ENCODE results near the gene RIT2.
"Not testable (repeated sequence)": the region's sequence is repeated elsewhere in the genome, so short reads cannot be mapped to it uniquely, and the experiment has no call there.

The RIT2 gene

GRCh38 chr18:42758852-42759251, 356.6 kb downstream of the RIT2 start:
- Histone ChIP-seq H3K9ac (ENCODE audit: low read length) (no peak overlapping the region), H3K27me3 (ENCODE audit: control insufficient read depth, insufficient read depth, low read length) (no peaks in the 10 kb centered on the region), H3K4me1 (ENCODE audit: control insufficient read depth, insufficient read depth, low read length) (no peaks in the 10 kb centered on the region), H3K4me3 (ENCODE audit: low read length) (no peak overlapping the region), H3K36me3 (ENCODE audit: control insufficient read depth, insufficient read depth, low read length) (no peaks in the 10 kb centered on the region), H3K27ac (ENCODE audit: low read depth, low read length) (no peak overlapping the region)

- no peak overlapping the region for H3K4me3 ChIP-seq (ENCODE audit: low read length)
- no peak overlapping the region for H3K9ac ChIP-seq (ENCODE audit: low read length)
- no peaks in the 10 kb centered on the region for H3K4me1 ChIP-seq (ENCODE audit: control insufficient read depth, insufficient read depth, low read length)
- H3K36me3 ChIP-seq (ENCODE audit: control insufficient read depth, insufficient read depth, low read length): no peaks in the 10 kb centered on the region
- H3K27me3 ChIP-seq (ENCODE audit: control insufficient read depth, insufficient read depth, low read length): no peaks in the 10 kb centered on the region
- no peak overlapping the region for H3K27ac ChIP-seq (ENCODE audit: low read depth, low read length)
Measured at GRCh38 chr18:42756214-42756613, 359.3 kb downstream of the RIT2 start.

GRCh38 chr18:42752916-42753315, 362.6 kb downstream of the RIT2 start:
- Histone ChIP-seq H3K36me3 (ENCODE audit: control insufficient read depth, insufficient read depth, low read length) (no peaks in the 10 kb centered on the region), H3K27ac (ENCODE audit: low read depth, low read length) (no peak overlapping the region), H3K4me3 (ENCODE audit: low read length) (no peak overlapping the region), H3K4me1 (ENCODE audit: control insufficient read depth, insufficient read depth, low read length) (no peaks in the 10 kb centered on the region), H3K9ac (ENCODE audit: low read length) (no peak overlapping the region), H3K27me3 (ENCODE audit: control insufficient read depth, insufficient read depth, low read length) (no peaks in the 10 kb centered on the region)

- no peak overlapping the region for H3K27ac ChIP-seq (ENCODE audit: low read depth, low read length)
- H3K4me1 ChIP-seq (ENCODE audit: control insufficient read depth, insufficient read depth, low read length): no peaks in the 10 kb centered on the region
- H3K9ac ChIP-seq (ENCODE audit: low read length): no peak overlapping the region
- H3K4me3 ChIP-seq (ENCODE audit: low read length): no peak overlapping the region
- no peaks in the 10 kb centered on the region for H3K27me3 ChIP-seq (ENCODE audit: control insufficient read depth, insufficient read depth, low read length)
- H3K36me3 ChIP-seq (ENCODE audit: control insufficient read depth, insufficient read depth, low read length): no peaks in the 10 kb centered on the region
Measured at GRCh38 chr18:42746794-42747193, 368.7 kb downstream of the RIT2 start.

- Histone ChIP-seq H3K4me1 (ENCODE audit: control insufficient read depth, insufficient read depth, low read length) (no peaks in the 10 kb centered on the region), H3K4me3 (ENCODE audit: low read length) (no peak overlapping the region), H3K27ac (ENCODE audit: low read depth, low read length) (no peak overlapping the region), H3K36me3 (ENCODE audit: control insufficient read depth, insufficient read depth, low read length) (no peaks in the 10 kb centered on the region), H3K27me3 (ENCODE audit: control insufficient read depth, insufficient read depth, low read length) (no peaks in the 10 kb centered on the region), H3K9ac (ENCODE audit: low read length) (no peak overlapping the region)
Measured at GRCh38 chr18:42745931-42746330, 369.6 kb downstream of the RIT2 start.

- Histone ChIP-seq H3K4me3 (ENCODE audit: low read length) (no peak overlapping the region), H3K27me3 (ENCODE audit: control insufficient read depth, insufficient read depth, low read length) (no peaks in the 10 kb centered on the region), H3K9ac (ENCODE audit: low read length) (no peak overlapping the region), H3K36me3 (ENCODE audit: control insufficient read depth, insufficient read depth, low read length) (no peaks in the 10 kb centered on the region), H3K27ac (ENCODE audit: low read depth, low read length) (no peak overlapping the region), H3K4me1 (ENCODE audit: control insufficient read depth, insufficient read depth, low read length) (no peaks in the 10 kb centered on the region)
Measured at GRCh38 chr18:42745171-42745570, 370.3 kb downstream of the RIT2 start.

GRCh38 chr18:42743373-42744138, 371.9 kb downstream of the RIT2 start:
- no peaks in the 10 kb centered on the region for H3K36me3 ChIP-seq (ENCODE audit: control insufficient read depth, insufficient read depth, low read length)
- no peak overlapping the region for H3K9ac ChIP-seq (ENCODE audit: low read length)
- H3K4me1 ChIP-seq (ENCODE audit: control insufficient read depth, insufficient read depth, low read length): no peaks in the 10 kb centered on the region
- H3K27ac ChIP-seq (ENCODE audit: low read depth, low read length): no peak overlapping the region
- H3K4me3 ChIP-seq (ENCODE audit: low read length): no peak overlapping the region
- H3K27me3 ChIP-seq (ENCODE audit: control insufficient read depth, insufficient read depth, low read length): no peaks in the 10 kb centered on the region

- no peak overlapping the region for H3K27ac ChIP-seq (ENCODE audit: low read depth, low read length)
- no peak overlapping the region for H3K9ac ChIP-seq (ENCODE audit: low read length)
- H3K4me3 ChIP-seq (ENCODE audit: low read length): no peak overlapping the region
- H3K27me3 ChIP-seq (ENCODE audit: control insufficient read depth, insufficient read depth, low read length): no peaks in the 10 kb centered on the region
- no peaks in the 10 kb centered on the region for H3K4me1 ChIP-seq (ENCODE audit: control insufficient read depth, insufficient read depth, low read length)
- H3K36me3 ChIP-seq (ENCODE audit: control insufficient read depth, insufficient read depth, low read length): no peaks in the 10 kb centered on the region
Measured at GRCh38 chr18:42742969-42743368, 372.5 kb downstream of the RIT2 start.

- H3K36me3 ChIP-seq (ENCODE audit: control insufficient read depth, insufficient read depth, low read length): no peaks in the 10 kb centered on the region
- no peak overlapping the region for H3K27ac ChIP-seq (ENCODE audit: low read depth, low read length)
- no peaks in the 10 kb centered on the region for H3K27me3 ChIP-seq (ENCODE audit: control insufficient read depth, insufficient read depth, low read length)
- H3K4me1 ChIP-seq (ENCODE audit: control insufficient read depth, insufficient read depth, low read length): no peaks in the 10 kb centered on the region
- H3K9ac ChIP-seq (ENCODE audit: low read length): no peak overlapping the region
- no peak overlapping the region for H3K4me3 ChIP-seq (ENCODE audit: low read length)
Measured at GRCh38 chr18:42742474-42742873, 373.0 kb downstream of the RIT2 start.

GRCh38 chr18:42741805-42742347, 373.6 kb downstream of the RIT2 start:
- not testable (repeated sequence) for H3K27me3 ChIP-seq (ENCODE audit: control insufficient read depth, insufficient read depth, low read length); H3K4me1 ChIP-seq (ENCODE audit: control insufficient read depth, insufficient read depth, low read length); H3K36me3 ChIP-seq (ENCODE audit: control insufficient read depth, insufficient read depth, low read length); H3K27ac ChIP-seq (ENCODE audit: low read depth, low read length); H3K9ac ChIP-seq (ENCODE audit: low read length); H3K4me3 ChIP-seq (ENCODE audit: low read length)

GRCh38 chr18:42741299-42741698, 374.2 kb downstream of the RIT2 start:
- H3K27ac ChIP-seq (ENCODE audit: low read depth, low read length); H3K9ac ChIP-seq (ENCODE audit: low read length); H3K36me3 ChIP-seq (ENCODE audit: control insufficient read depth, insufficient read depth, low read length); H3K4me1 ChIP-seq (ENCODE audit: control insufficient read depth, insufficient read depth, low read length); H3K4me3 ChIP-seq (ENCODE audit: low read length); H3K27me3 ChIP-seq (ENCODE audit: control insufficient read depth, insufficient read depth, low read length): not testable (repeated sequence)

GRCh38 chr18:42736074-42736473, 379.4 kb downstream of the RIT2 start:
- Histone ChIP-seq H3K27me3 (ENCODE audit: control insufficient read depth, insufficient read depth, low read length) (no peaks in the 10 kb centered on the region), H3K4me1 (ENCODE audit: control insufficient read depth, insufficient read depth, low read length) (no peaks in the 10 kb centered on the region), H3K4me3 (ENCODE audit: low read length) (no peak overlapping the region), H3K27ac (ENCODE audit: low read depth, low read length) (no peak overlapping the region), H3K9ac (ENCODE audit: low read length) (no peak overlapping the region), H3K36me3 (ENCODE audit: control insufficient read depth, insufficient read depth, low read length) (no peaks in the 10 kb centered on the region)

GRCh38 chr18:42734520-42734919, 381.0 kb downstream of the RIT2 start:
- Histone ChIP-seq H3K27ac (ENCODE audit: low read depth, low read length) (no peak overlapping the region), H3K27me3 (ENCODE audit: control insufficient read depth, insufficient read depth, low read length) (no peaks in the 10 kb centered on the region), H3K4me1 (ENCODE audit: control insufficient read depth, insufficient read depth, low read length) (no peaks in the 10 kb centered on the region), H3K9ac (ENCODE audit: low read length) (no peak overlapping the region), H3K36me3 (ENCODE audit: control insufficient read depth, insufficient read depth, low read length) (no peaks in the 10 kb centered on the region), H3K4me3 (ENCODE audit: low read length) (no peak overlapping the region)

All from rectal smooth muscle tissue (tissue), 1 donor.